MM.1S (cell line): ENCODE data around the gene PDGFD.

Experiments used
- EZH2phosphoT487 ChIP-seq: fragments of 300-600 bp; sonication (generic); IDR thresholded peaks from 2 replicates; pipeline ENCODE4 v1.6.1; 2018; ENCODE audit warnings: antibody characterized with exemption, low read length
- TF ChIP-seq, protein P1 (sequence below): fragments of 300-600 bp; sonication (generic); IDR thresholded peaks from 2 replicates; pipeline ENCODE4 v1.5.1; 2016; ENCODE audit warnings: antibody characterized with exemption, low read length, mixed read lengths

DNA sequence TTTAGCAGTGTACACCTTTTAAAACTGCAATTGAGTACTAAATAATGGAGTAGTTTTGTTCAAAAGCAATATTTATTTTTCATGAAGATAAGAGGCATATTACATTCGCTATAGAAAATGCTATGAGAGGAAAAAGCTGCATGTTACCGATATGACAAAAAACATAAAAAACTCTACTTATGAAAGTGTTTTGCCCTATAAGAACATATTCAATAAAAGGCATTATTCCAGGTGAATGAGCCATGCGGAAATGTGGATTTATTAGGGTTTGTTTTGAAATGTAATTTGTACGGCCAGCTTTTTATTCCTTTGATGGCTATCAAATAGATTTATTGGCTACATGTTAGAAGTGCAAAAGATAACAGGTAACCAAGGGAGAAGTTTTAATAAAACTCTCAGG lies 256.8 kb downstream of the PDGFD start:
- TF ChIP-seq, protein P1, sequence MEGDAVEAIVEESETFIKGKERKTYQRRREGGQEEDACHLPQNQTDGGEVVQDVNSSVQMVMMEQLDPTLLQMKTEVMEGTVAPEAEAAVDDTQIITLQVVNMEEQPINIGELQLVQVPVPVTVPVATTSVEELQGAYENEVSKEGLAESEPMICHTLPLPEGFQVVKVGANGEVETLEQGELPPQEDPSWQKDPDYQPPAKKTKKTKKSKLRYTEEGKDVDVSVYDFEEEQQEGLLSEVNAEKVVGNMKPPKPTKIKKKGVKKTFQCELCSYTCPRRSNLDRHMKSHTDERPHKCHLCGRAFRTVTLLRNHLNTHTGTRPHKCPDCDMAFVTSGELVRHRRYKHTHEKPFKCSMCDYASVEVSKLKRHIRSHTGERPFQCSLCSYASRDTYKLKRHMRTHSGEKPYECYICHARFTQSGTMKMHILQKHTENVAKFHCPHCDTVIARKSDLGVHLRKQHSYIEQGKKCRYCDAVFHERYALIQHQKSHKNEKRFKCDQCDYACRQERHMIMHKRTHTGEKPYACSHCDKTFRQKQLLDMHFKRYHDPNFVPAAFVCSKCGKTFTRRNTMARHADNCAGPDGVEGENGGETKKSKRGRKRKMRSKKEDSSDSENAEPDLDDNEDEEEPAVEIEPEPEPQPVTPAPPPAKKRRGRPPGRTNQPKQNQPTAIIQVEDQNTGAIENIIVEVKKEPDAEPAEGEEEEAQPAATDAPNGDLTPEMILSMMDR: no peak
- TF ChIP-seq EZH2phosphoT487: no peak
